PC-9 (cell line): Measurements from ENCODE around the gene MCF2L.

ENCODE experiments used
- EZH2 ChIP-seq: fragments of 200-600 bp; sonication (generic); IDR thresholded peaks from 2 replicates; pipeline ENCODE4 v1.8.0; 2017; ENCODE audit warnings: antibody characterized with exemption, low read depth
- TF ChIP-seq, protein P1 (sequence below): fragments of 200-600 bp; sonication (generic); conservative IDR thresholded peaks from 2 replicates; pipeline ENCODE4 v1.6.1; 2017; ENCODE audit warnings: mixed run types, antibody characterized with exemption, mild to moderate bottlenecking, moderate library complexity

DNA sequence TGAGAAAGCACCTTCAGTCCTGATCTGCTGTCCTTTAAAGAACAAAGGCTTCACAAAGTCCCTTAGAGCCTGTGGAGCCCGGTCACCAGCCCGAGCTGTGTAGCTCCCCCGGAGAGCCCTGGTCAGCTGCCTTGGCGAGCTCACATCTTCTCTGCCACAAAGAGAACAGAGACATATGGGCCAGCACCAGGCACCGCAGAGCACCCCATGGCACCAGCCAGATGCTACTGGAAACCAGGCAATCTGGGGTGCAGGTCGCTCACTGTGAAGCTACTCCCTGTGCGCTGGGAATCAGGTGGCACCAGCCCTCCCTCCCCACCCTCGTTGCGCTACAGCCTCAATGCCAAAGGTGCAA, 92.2 kb downstream of the MCF2L start:
- TF ChIP-seq, protein P1, sequence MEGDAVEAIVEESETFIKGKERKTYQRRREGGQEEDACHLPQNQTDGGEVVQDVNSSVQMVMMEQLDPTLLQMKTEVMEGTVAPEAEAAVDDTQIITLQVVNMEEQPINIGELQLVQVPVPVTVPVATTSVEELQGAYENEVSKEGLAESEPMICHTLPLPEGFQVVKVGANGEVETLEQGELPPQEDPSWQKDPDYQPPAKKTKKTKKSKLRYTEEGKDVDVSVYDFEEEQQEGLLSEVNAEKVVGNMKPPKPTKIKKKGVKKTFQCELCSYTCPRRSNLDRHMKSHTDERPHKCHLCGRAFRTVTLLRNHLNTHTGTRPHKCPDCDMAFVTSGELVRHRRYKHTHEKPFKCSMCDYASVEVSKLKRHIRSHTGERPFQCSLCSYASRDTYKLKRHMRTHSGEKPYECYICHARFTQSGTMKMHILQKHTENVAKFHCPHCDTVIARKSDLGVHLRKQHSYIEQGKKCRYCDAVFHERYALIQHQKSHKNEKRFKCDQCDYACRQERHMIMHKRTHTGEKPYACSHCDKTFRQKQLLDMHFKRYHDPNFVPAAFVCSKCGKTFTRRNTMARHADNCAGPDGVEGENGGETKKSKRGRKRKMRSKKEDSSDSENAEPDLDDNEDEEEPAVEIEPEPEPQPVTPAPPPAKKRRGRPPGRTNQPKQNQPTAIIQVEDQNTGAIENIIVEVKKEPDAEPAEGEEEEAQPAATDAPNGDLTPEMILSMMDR: no peak
- no peak for TF ChIP-seq EZH2
